Neutrophil (primary cell): Measurements from ENCODE around the gene FUT1.
A peak's percentile ranks its signal among the peaks of the same experiment; 100 is the strongest.
"Not testable (repeated sequence)": the region's sequence is repeated elsewhere in the genome, so short reads cannot be mapped to it uniquely, and the experiment has no call there.

ENCODE experiments used
- H3K27ac ChIP-seq: fragments of 200-600 bp; sonication (generic); 2 replicates; pipeline ENCODE4 v1.5.1; 2016; ENCODE audit warnings: mild to moderate bottlenecking, moderate library complexity
- H3K27me3 ChIP-seq: fragments of 200-600 bp; sonication (generic); 2 replicates; pipeline ENCODE4 v1.6.0; 2016; ENCODE audit warnings: mild to moderate bottlenecking
- H3K36me3 ChIP-seq: fragments of 200-600 bp; sonication (generic); 2 replicates; pipeline ENCODE4 v1.5.1; 2017
- H3K4me1 ChIP-seq, 2 experiments: fragments of 200-600 bp in 1 of 2; sonication (generic) in 1 of 2; 1 replicate in 1 of 2; 2 replicates in 1 of 2; pipeline versions ENCODE4 v1.5.1 to v1.6.1; 2013 to 2016; ENCODE audit warnings: low read depth in 1 of 2, low read length in 1 of 2, mild to moderate bottlenecking in 1 of 2, moderate library complexity in 1 of 2; ENCODE audit not compliant: control insufficient read depth in 1 of 2, insufficient read depth in 1 of 2
- H3K4me3 ChIP-seq, 2 experiments: fragments of 200-600 bp in 1 of 2; sonication (generic) in 1 of 2; 1 replicate in 1 of 2; 2 replicates in 1 of 2; pipeline ENCODE4 v1.5.1; 2013 to 2016; ENCODE audit warnings: low read depth in 1 of 2, low read length in 1 of 2, mild to moderate bottlenecking in 1 of 2, moderate library complexity in 1 of 2
- H3K9me3 ChIP-seq: fragments of 200-600 bp; sonication (generic); 2 replicates; pipeline ENCODE4 v1.5.1; 2016
- CTCF ChIP-seq: fragments of 200-600 bp; sonication (generic); IDR thresholded peaks from 2 replicates; pipeline ENCODE4 v1.5.1; 2016; ENCODE audit warnings: antibody characterized with exemption

FUT1 gene

GRCh38 chr19:48718711-48719231 is 33.7 kb downstream of the FUT1 start:
- Histone ChIP-seq H3K4me1 (peaks cover 11 to 15% of the 10 kb centered on the region in 2 experiments), H3K27me3 (peaks cover 5% of the 10 kb centered on the region), H3K36me3 (no peaks in the 10 kb centered on the region), H3K4me3 (no peak overlapping the region), H3K9me3 (no peaks in the 10 kb centered on the region), H3K27ac (no peak overlapping the region)
- no peak for TF ChIP-seq CTCF

GRCh38 chr19:48718106-48718505 is 34.3 kb downstream of the FUT1 start:
- H3K9me3 ChIP-seq, H3K27ac ChIP-seq, H3K4me3 ChIP-seq, H3K36me3 ChIP-seq: not testable (repeated sequence)
- Histone ChIP-seq H3K4me1 (peaks cover 15 to 20% of the 10 kb centered on the region in 2 experiments), H3K27me3 (peaks cover 12% of the 10 kb centered on the region)

- Histone ChIP-seq H3K4me3 (no peak overlapping the region), H3K27ac (no peak overlapping the region)
- no peak for TF ChIP-seq CTCF
Measured at GRCh38 chr19:48716562-48717291, 35.7 kb downstream of the FUT1 start.

GRCh38 chr19:48715681-48716171 is 36.7 kb downstream of the FUT1 start:
- peaks cover 19% of the 10 kb centered on the region for H3K27me3 ChIP-seq
- H3K4me1 ChIP-seq: peaks cover 11 to 19% of the 10 kb centered on the region in 2 experiments
- H3K27ac ChIP-seq: no peak overlapping the region
- H3K36me3 ChIP-seq: no peaks in the 10 kb centered on the region
- no peak for TF ChIP-seq CTCF
- H3K4me3 ChIP-seq: no peak overlapping the region
- H3K9me3 ChIP-seq: no peaks in the 10 kb centered on the region

More at GRCh38 chr19:48716562-48717291, 35.7 kb downstream of the FUT1 start:
- Histone ChIP-seq H3K4me1 (peaks cover 15 to 20% of the 10 kb centered on the region in 2 experiments), H3K36me3 (no peaks in the 10 kb centered on the region), H3K9me3 (no peaks in the 10 kb centered on the region), H3K27me3 (peaks cover 19% of the 10 kb centered on the region)

GRCh38 chr19:48714759-48715675 is 37.4 kb downstream of the FUT1 start:
- Histone ChIP-seq H3K27me3 (peaks cover 19% of the 10 kb centered on the region), H3K27ac (peak overlapping the region; percentile 45), H3K4me1 (peaks cover 9 to 16% of the 10 kb centered on the region in 2 experiments), H3K9me3 (no peaks in the 10 kb centered on the region), H3K4me3 (peak overlapping the region; percentile 55 to 63), H3K36me3 (no peaks in the 10 kb centered on the region)
- TF ChIP-seq CTCF: no peak
